ENCODE measurements around the gene KDM6A.
A peak's percentile ranks its signal among the peaks of the same experiment; 100 is the strongest.
"Not testable (repeated sequence)": the region's sequence is repeated elsewhere in the genome, so short reads cannot be mapped to it uniquely, and the experiment has no call there.

The KDM6A gene

DNA sequence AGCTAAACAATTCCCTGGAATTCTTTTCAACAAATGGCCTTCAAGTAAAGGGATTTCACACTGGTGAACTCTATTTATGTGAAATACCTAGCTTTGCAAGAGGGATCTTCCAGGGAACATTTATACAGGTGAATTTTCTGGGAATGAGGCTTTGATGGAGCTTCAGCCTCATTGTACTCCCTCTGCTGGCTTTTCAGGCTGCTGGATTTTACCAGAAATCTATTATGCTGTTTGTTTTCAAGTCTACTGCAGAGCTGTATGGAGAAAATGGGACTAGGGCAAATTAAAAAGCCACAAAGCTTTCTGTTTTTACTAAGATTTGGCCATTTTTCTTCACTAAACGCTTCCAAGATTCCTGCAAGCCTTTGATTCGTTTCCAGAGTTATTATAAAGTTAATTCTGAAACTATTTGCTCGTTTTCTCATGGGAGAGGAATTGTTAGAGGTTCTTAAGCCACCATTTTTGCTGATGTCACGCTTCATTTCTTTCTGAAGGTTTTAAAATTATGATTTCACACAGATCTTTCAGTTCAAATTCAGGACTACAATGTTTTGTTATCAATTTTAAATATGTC lies 31.6 kb downstream of the KDM6A start:
- peaks cover 5% of the 10 kb centered on the region for H3K36me3 Mint-ChIP-seq
- no peaks in the 10 kb centered on the region for H3K9me3 Mint-ChIP-seq
- H3K27me3 Mint-ChIP-seq, result no peaks in the 10 kb centered on the region
- H3K4me3 Mint-ChIP-seq, result peak overlapping the region; percentile 26
- peaks cover 57% of the 10 kb centered on the region for H3K4me1 Mint-ChIP-seq
- no peak overlapping the region for H3K27ac Mint-ChIP-seq

DNA sequence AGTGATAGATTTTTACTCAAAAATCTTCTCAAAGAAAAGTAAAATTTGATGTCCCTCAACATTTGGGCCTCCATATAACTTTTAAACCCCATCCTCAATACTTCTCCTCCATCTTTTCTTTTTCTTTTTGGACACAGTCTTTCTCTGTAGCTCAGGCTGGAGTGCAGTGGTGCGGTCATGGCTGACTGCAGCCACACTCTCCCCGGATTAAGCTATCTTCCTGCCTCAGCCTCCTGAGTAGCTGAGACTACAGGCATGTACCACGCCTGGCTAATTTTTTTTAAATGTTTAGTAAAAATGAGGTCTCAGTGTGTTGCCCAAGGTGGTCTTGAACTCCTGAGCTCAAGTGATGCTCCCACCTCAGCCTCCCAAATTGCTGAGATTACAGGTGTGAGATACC lies 33.1 kb downstream of the KDM6A start:
- peaks cover 5% of the 10 kb centered on the region for H3K36me3 Mint-ChIP-seq
- no peak overlapping the region for H3K4me3 Mint-ChIP-seq
- H3K27me3 Mint-ChIP-seq, result no peaks in the 10 kb centered on the region
- H3K4me1 Mint-ChIP-seq, result peaks cover 50% of the 10 kb centered on the region
- H3K27ac Mint-ChIP-seq, result no peak overlapping the region
- H3K9me3 Mint-ChIP-seq, result no peaks in the 10 kb centered on the region

DNA sequence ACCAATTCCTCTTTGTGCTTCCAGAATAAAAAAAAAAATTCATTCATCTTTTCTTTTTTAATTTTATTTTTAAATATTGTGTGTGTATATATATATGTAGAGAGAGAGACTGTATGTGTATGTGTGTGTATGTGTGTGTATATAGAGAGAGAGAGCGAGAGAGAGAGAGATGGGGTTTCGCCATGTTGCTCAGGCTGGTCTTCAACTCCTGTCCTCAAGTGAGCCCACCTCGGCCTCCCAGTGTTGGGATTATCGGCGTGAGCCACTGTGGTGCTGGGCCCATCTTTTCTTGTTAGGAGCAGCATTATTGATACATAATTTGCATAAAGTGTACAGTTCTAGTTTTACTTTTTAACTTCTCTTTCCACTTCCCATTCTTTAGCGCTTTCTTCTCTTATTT lies 33.6 kb downstream of the KDM6A start:
- Mint-ChIP-seq H3K9me3 (no peaks in the 10 kb centered on the region), H3K4me3 (no peak overlapping the region), H3K36me3 (peaks cover 5% of the 10 kb centered on the region), H3K27ac (no peak overlapping the region), H3K4me1 (peaks cover 50% of the 10 kb centered on the region), H3K27me3 (no peaks in the 10 kb centered on the region)

DNA sequence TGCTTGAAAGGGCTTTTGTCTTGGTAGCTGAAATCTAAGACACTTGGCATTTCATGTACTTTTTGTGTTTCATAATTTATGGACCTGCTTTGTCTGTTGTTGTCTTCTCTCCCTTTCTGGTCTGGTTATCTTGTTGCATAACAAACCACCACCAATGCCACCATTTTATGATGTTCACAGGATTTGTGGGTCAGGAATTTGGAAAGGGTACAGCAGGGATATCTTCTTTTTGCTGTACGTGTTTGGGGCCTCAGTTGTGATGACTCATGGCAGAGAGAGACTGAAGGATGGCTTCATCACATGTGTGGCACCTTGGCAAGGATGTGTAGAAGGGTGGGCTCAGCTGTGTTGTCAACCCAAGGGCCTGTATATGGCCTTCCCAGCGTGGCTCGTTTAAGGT lies 35.2 kb downstream of the KDM6A start:
- Mint-ChIP-seq H3K27ac (peak overlapping the region; percentile 41), H3K36me3 (peaks cover 3% of the 10 kb centered on the region), H3K27me3 (no peaks in the 10 kb centered on the region), H3K4me1 (peaks cover 50% of the 10 kb centered on the region), H3K9me3 (no peaks in the 10 kb centered on the region), H3K4me3 (no peak overlapping the region)

DNA sequence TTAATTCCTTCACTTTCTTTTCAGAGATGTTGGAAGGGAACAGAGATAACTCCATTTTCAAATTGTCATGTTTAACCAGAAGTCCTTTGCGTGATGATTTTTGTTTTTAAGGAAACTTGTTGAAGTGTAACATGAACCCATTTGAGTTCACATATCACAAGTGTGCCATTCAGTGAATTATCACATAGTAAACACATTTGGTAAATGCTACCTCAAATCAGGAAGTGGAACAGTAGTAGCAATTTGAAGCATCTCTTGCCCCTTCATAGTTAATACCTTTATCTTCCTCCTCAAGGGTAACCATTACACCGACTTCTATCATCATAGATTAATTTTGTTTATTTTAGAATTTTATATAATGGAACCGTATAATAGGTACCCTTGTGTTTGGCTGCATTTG lies 35.8 kb downstream of the KDM6A start:
- Mint-ChIP-seq H3K36me3 (no peaks in the 10 kb centered on the region), H3K27ac (no peak overlapping the region), H3K4me1 (peaks cover 48% of the 10 kb centered on the region), H3K9me3 (no peaks in the 10 kb centered on the region), H3K4me3 (no peak overlapping the region), H3K27me3 (no peaks in the 10 kb centered on the region)

DNA sequence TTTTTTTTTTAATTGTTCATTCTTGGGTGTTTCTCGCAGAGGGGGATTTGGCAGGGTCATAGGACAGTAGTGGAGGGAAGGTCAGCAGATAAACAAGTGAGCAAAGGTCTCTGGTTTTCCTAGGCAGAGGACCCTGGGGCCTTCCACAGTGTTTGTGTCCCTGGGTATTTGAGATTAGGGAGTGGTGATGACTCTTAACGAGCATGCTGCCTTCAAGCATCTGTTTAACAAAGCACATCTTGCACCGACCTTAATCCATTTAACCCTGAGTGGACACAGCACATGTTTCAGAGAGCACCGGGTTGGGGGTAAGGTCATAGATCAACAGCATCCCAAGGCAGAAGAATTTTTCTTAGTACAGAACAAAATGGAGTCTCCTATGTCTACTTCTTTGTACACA lies 37.5 kb downstream of the KDM6A start:
- H3K4me1 Mint-ChIP-seq, result peaks cover 52% of the 10 kb centered on the region
- not testable (repeated sequence) for H3K4me3 Mint-ChIP-seq, H3K27me3 Mint-ChIP-seq, H3K27ac Mint-ChIP-seq, H3K9me3 Mint-ChIP-seq, H3K36me3 Mint-ChIP-seq

DNA sequence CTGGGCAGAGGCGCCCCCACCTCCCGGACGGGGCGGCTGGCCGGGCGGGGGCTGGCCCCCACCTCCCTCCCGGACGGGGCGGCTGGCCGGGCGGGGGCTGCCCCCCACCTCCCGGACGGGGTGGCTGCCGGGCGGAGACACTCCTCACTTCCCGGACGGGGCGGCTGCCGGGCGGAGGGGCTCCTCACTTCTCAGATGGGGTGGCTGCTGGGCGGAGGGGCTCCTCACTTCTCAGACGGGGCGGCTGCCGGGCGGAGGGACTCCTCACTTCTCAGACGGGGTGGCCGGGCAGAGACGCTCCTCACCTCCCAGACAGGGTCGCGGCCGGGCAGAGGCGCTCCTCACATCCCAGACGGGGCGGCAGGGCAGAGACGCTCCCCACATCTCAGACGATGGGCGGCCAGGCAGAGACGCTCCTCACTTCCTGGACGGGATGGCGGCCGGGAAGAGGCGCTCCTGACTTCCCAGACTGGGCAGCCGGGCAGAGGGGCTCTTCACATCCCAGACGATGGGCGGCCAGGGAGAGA lies 38.1 kb downstream of the KDM6A start:
- not testable (repeated sequence) for H3K27me3 Mint-ChIP-seq, H3K36me3 Mint-ChIP-seq, H3K9me3 Mint-ChIP-seq, H3K4me3 Mint-ChIP-seq, H3K27ac Mint-ChIP-seq
- H3K4me1 Mint-ChIP-seq, result peaks cover 52% of the 10 kb centered on the region

DNA sequence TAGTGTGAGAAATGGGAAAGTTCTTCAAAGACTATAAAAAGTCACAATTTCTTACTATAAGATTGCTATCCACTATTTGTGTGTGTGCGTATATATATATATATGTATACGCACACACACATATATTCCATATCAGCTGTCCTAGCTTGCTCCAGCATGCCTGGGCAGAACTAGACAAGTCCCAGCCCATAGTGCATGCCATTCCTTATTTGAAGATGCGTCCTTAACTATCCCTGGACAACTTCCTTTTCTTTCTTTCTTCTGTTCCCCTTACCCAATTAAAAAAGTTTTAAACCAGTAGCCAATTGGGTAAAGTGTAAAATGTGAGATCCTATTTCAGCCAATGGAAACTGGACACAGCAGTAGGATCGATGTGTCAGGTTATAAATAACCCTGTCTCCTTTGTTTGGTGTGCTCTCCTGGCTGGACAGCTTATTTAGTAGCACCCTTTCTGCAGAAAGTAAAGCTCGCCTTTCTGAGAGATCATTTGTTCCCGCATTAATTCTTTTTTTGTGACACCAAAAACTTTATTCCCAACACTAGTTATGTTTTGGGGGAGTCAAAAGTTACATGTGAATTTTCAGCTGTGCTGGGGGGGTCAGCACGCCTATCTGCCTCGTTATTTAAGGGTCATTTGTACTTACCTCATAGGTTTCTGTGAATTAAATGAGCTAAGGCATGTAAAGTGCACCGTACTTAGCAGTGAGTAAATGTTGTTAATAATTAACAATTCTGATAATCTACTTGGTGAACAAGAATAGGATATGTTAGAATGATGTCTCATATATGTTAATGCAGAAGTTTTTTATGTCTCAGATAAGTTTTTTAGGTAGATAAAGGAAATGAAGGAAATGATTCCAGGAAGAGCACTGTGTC lies 40.9 kb downstream of the KDM6A start:
- no peaks in the 10 kb centered on the region for H3K9me3 Mint-ChIP-seq
- peak overlapping the region; percentile 33 for H3K4me3 Mint-ChIP-seq
- H3K27me3 Mint-ChIP-seq, result no peaks in the 10 kb centered on the region
- H3K36me3 Mint-ChIP-seq, result no peaks in the 10 kb centered on the region
- H3K27ac Mint-ChIP-seq, result peak overlapping the region; percentile 92
- H3K4me1 Mint-ChIP-seq, result peaks cover 52% of the 10 kb centered on the region

DNA sequence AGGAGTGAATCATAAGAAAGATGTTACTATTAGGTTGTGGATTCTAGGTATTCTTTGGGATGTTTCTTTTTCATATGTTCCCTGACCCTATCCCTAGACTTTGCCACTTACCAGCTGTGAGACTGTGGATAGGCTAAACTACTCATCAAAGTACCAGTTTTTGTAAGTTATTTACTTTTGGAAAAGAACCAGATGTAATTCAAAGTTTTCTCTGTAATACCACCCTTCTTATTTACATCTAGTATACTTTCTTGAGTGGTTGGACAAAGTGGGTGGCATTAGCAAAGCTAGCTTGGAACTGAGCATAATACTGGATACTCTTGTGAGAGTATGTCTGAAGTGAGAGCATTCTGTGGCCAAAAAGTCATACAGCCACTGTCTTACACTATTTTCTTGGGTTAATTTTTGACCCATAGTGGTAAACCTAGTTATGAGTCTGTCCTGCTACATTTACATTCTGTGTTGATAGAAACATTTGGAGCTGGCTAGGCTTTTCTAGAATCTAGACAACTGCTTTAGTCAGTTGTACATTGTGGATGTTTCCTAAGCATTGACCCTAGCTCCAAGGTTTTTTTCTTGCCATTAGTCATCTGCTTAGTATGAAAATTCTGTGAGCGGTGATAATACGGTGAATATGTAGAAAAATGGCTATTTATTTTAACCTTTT lies 41.7 kb downstream of the KDM6A start:
- H3K27ac Mint-ChIP-seq, result peak overlapping the region; percentile 92
- H3K36me3 Mint-ChIP-seq, result no peaks in the 10 kb centered on the region
- H3K27me3 Mint-ChIP-seq, result no peaks in the 10 kb centered on the region
- peak overlapping the region; percentile 33 for H3K4me3 Mint-ChIP-seq
- H3K9me3 Mint-ChIP-seq, result no peaks in the 10 kb centered on the region
- H3K4me1 Mint-ChIP-seq, result peaks cover 55% of the 10 kb centered on the region

DNA sequence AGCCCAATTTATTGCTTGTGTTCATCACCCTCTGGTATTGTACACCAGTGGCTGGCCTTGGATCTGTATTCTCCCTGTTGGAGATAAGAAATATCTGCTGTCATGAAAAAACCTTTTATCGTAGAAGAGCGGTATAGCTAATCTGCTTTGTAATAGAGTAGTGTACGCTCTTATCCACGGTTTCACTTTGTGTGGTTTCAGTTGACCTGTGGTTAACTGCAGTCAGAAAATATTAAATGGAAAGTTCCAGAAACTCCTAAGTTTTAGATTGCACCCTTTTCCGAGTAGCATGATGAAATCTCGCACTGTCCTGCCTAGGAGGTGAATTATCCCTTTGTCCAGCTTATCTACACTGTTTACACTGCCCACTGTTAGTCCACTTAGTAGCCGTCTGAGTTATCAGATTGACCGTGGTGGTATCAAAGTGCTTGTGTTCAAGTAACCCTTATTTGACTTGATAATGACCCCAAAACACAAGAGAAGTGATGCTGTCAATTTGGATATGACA lies 42.4 kb downstream of the KDM6A start:
- H3K4me1 Mint-ChIP-seq, result peaks cover 59% of the 10 kb centered on the region
- peak overlapping the region; percentile 8 for H3K27ac Mint-ChIP-seq
- H3K9me3 Mint-ChIP-seq, result no peaks in the 10 kb centered on the region
- H3K36me3 Mint-ChIP-seq, result peaks cover 4% of the 10 kb centered on the region
- H3K4me3 Mint-ChIP-seq, result no peak overlapping the region
- H3K27me3 Mint-ChIP-seq, result no peaks in the 10 kb centered on the region

DNA sequence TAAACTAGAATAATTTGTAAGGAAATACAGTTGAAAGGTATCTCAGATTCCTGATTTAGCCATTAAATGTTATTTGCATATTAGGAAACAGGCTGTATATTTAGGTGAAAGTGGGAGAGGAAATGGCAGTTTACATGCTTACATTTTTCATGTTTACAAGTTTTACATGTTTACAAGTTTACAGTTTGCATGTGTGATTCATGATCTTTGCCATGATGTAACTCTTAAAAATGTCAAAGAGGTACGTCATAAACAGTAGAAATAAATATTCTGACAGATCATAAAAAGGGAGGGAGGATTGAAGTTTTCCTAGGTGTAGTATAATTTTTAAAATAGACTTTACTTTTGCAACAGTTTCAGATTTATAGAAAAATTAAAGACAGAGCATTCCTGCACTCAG lies 45.7 kb downstream of the KDM6A start:
- Mint-ChIP-seq H3K36me3 (peaks cover 4% of the 10 kb centered on the region), H3K27ac (no peak overlapping the region), H3K9me3 (no peaks in the 10 kb centered on the region), H3K27me3 (no peaks in the 10 kb centered on the region), H3K4me1 (peaks cover 65% of the 10 kb centered on the region), H3K4me3 (no peak overlapping the region)

DNA sequence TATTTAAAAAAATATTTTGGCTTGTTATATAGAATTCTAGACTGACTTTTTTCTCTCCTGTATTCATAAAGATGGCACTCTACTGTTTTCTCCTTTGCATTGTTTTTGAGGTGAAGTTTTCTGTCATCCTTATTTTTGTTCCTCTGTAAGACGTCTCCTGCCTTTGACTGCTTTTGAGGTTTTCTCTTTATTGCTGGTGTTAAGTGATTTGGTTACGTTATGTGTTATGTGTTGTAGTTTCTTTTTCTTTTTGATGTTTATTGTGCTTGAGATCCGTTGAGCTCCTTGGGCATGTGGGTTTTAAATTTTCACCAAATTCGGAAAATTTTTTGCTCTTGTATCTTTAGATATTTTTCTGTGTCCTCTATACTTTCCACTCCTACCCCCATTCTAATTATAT lies 50.0 kb downstream of the KDM6A start:
- Mint-ChIP-seq H3K4me1 (peaks cover 67% of the 10 kb centered on the region), H3K36me3 (peaks cover 4% of the 10 kb centered on the region), H3K27ac (peak overlapping the region; percentile 69), H3K9me3 (no peaks in the 10 kb centered on the region), H3K4me3 (peak overlapping the region; percentile 61), H3K27me3 (no peaks in the 10 kb centered on the region)

DNA sequence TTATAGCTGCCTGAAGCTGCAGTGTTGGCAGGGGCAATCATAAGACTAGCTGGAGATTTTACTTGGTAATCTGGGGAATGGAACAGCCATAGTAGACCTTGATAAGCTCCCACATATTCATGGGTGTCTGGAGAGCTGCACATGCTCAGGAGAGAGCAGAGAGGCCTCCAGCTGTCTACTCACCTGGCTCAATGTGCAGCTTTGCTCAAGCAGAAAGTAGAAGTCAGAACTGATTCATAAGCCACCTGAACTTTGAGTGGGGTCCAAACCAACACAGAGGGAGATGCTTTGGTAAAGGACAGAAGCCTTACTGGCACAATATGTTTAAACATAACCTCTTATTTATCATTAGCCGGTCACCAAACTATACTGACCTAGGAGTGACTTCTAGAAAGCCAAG lies 54.4 kb downstream of the KDM6A start:
- Mint-ChIP-seq H3K27ac (no peak overlapping the region), H3K36me3 (peaks cover 7% of the 10 kb centered on the region), H3K9me3 (no peaks in the 10 kb centered on the region), H3K27me3 (no peaks in the 10 kb centered on the region), H3K4me3 (no peak overlapping the region), H3K4me1 (peaks cover 69% of the 10 kb centered on the region)

DNA sequence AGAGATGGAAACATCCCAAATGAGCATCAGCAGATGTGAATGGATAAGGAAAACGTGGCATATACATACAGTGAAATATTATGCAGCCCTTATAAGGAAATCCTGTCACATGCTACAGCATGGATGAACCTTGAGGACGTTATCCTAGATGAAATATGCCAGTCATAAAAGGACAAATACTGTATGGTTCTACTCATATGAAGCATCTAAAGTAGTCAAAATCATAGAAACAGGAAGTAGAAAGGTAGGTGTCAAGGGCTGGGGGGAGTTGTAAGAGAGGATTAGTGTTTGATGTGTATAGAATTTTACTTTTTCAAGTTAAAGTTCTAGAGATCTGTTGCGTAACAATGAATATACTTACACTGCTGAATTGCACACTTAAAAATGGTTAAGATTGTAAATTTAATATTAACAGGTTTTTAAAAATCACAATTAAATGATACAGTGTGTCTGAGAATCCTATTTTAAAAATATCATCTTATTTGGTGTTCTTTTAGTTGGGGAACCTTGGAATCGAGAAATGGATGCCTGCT lies 58.5 kb downstream of the KDM6A start:
- Mint-ChIP-seq H3K9me3 (no peaks in the 10 kb centered on the region), H3K27ac (no peak overlapping the region), H3K36me3 (peaks cover 12% of the 10 kb centered on the region), H3K27me3 (no peaks in the 10 kb centered on the region), H3K4me1 (peaks cover 73% of the 10 kb centered on the region), H3K4me3 (no peak overlapping the region)

DNA sequence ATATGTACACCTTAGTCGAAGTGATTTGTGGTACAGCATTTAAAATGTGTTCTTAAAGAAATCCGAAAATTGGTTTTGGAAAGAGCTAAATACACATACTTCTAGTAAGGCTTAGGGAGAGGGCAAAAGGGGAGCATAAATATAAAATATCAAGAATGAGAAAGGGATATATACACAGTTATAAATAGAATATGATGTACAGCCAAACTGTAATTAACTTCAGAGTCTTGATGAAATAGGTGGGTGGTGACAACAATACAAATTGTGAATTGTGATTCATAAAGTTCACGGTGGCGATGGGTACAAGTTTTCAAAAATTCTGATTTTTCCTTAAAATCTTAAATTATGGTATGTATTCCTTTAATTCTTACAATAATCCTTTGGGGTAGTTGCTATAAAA lies 62.2 kb downstream of the KDM6A start:
- no peak overlapping the region for H3K4me3 Mint-ChIP-seq
- peaks cover 77% of the 10 kb centered on the region for H3K4me1 Mint-ChIP-seq
- H3K9me3 Mint-ChIP-seq, result no peaks in the 10 kb centered on the region
- H3K27me3 Mint-ChIP-seq, result no peaks in the 10 kb centered on the region
- H3K27ac Mint-ChIP-seq, result no peak overlapping the region
- H3K36me3 Mint-ChIP-seq, result peaks cover 10% of the 10 kb centered on the region

DNA sequence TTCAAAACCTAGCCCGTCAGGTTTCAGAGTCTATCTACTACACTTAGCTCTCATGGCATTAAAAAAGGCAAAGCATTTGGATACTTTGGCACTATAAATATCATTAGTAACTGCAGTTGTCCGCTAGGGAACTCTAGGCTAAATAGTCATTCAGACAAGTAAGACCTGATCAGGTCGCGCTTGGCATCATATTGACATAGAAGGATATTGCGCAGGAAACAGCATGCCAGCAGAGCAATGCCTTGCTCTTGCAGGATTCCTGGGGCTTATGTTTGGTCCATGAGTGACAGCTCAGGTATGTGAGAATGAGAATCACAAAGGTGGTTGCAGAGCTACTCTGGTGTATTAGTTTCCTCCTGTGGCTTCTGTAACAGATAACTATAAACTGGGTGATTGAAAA lies 62.7 kb downstream of the KDM6A start:
- Mint-ChIP-seq H3K27ac (no peak overlapping the region), H3K4me3 (no peak overlapping the region), H3K9me3 (no peaks in the 10 kb centered on the region), H3K27me3 (no peaks in the 10 kb centered on the region), H3K36me3 (peaks cover 10% of the 10 kb centered on the region), H3K4me1 (peaks cover 77% of the 10 kb centered on the region)
